ENCODE data around the gene BRPF1. TPM values are rescaled to one million over a fixed set of nuclear protein-coding genes. Genes with fewer than 3 reads are reported as not detected.

BRPF1 gene
- total RNA-seq, 1 experiment from 2014 or later = 20.4 TPM

DNA sequence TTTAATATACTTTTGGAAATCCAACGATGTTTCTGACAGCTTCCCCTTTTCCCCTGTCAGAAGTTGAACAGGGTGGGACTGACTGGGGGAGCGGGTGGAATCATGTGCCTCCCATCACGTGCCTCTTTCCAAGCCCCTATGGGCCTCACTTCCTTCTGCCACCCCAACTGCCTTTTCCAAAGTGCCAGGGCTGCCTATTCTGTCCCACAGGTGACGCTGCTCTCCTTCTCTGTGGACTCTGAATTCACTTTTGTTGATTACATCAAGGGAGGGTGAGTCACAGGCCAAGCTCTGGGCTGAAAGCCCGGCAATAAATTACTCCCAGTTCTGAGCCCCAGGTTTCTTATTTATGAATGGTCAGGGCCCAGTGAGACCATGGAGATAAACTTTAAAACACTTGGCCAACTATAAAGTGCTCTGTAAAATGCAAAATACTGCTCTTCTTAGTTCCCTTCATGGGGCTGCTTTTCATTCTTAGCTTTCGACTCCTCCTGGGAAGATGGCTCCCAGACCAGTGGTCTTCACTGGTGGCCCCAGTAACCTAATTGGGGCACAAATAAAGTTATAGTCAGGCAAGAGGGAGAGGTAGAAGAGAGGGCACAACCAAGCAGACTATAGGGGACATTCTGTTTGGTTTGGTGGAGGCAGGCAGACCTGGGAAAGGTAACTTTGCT lies 15.6 kb upstream of the BRPF1 start:
- H3K27me3 Mint-ChIP-seq (ENCODE audit: unreplicated experiment) = peaks cover 54% of the 10 kb centered on the region
- H3K4me3 Mint-ChIP-seq (ENCODE audit: low read depth, unreplicated experiment) = no peak overlapping the region

DNA sequence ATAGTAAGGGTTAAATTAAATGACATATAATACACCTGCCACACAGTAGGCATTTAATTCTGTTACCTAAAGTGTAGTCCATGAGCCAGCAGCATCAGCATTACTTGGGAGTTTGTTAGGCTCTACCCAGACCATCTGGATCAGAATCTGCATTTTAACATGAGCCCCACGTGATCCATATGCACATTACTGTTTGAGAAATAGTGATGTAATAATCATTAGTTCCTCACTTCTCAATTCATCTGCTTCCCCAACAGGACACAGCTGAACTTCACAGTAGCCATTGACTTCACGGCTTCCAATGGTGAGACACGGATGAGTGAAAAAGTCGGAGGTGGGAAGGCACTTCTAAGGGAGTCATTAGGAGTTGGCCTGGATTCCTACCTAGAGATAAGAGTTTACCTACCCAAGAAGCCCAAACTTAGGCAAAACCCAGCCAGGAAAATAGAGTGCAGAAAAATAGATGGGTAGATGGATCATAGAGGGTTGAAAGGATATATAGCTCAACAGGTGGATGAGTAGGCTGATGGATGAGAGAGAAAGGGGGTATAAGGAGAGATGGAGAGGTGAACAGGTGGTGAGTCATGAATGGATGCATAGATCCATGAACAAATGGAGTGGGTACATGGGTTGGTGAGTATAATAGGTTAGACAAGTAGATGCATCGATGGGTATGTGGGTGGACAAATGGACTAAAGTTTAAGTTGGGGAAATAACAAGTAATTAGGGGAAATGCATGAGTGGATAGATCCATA lies 14.6 kb upstream of the BRPF1 start:
- CTCF ChIA-PET = no interaction called here
- intact Hi-C loops (cut with micrococcal nuclease; ENCODE audit: unreplicated experiment) = loop anchor here (5.0 kb wide), 1 partner anchor 75 kb away; the partner anchor contains the start of genes ARPC4 and TADA3
- Mint-ChIP-seq H3K27me3 (ENCODE audit: unreplicated experiment) (peaks cover 54% of the 10 kb centered on the region), H3K9me3 (ENCODE audit: low read depth, unreplicated experiment) (no peaks in the 10 kb centered on the region), H3K27ac (ENCODE audit: unreplicated experiment) (no peak overlapping the region), H3K4me3 (ENCODE audit: low read depth, unreplicated experiment) (no peak overlapping the region), H3K4me1 (ENCODE audit: low read depth, unreplicated experiment) (peaks cover 15% of the 10 kb centered on the region), H3K36me3 (ENCODE audit: insufficient read depth, unreplicated experiment) (no peaks in the 10 kb centered on the region)
- DNase-seq = no peak
- BruUV-seq (replicated peaks) = no TSS peak
- TF ChIP-seq, protein P1, sequence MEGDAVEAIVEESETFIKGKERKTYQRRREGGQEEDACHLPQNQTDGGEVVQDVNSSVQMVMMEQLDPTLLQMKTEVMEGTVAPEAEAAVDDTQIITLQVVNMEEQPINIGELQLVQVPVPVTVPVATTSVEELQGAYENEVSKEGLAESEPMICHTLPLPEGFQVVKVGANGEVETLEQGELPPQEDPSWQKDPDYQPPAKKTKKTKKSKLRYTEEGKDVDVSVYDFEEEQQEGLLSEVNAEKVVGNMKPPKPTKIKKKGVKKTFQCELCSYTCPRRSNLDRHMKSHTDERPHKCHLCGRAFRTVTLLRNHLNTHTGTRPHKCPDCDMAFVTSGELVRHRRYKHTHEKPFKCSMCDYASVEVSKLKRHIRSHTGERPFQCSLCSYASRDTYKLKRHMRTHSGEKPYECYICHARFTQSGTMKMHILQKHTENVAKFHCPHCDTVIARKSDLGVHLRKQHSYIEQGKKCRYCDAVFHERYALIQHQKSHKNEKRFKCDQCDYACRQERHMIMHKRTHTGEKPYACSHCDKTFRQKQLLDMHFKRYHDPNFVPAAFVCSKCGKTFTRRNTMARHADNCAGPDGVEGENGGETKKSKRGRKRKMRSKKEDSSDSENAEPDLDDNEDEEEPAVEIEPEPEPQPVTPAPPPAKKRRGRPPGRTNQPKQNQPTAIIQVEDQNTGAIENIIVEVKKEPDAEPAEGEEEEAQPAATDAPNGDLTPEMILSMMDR (IDR thresholded peaks at IDR 0.05; ENCODE audit: unreplicated experiment) = no peak

More for the DNA sequence above, 15.6 kb upstream of the BRPF1 start:
- TF ChIP-seq, protein P1 (IDR thresholded peaks at IDR 0.05; ENCODE audit: unreplicated experiment) = peak; percentile 51
- H3K27ac Mint-ChIP-seq (ENCODE audit: unreplicated experiment) = peak overlapping the region; percentile 25
- intact Hi-C loops (cut with micrococcal nuclease; ENCODE audit: unreplicated experiment) = loop anchor here (5.0 kb wide), 1 partner anchor 76 kb away; the partner anchor contains the start of genes ARPC4 and TADA3
- CTCF ChIA-PET = interaction anchor here (0.8 to 1.9 kb wide), 5 partner anchors 12 to 231 kb away, joined by 3 to 10 read pairs (median 4); partner anchors contain the start of gene BRPF1
- H3K9me3 Mint-ChIP-seq (ENCODE audit: low read depth, unreplicated experiment) = no peaks in the 10 kb centered on the region
- H3K36me3 Mint-ChIP-seq (ENCODE audit: insufficient read depth, unreplicated experiment) = no peaks in the 10 kb centered on the region
- DNase-seq = peak; percentile 77
- H3K4me1 Mint-ChIP-seq (ENCODE audit: low read depth, unreplicated experiment) = peaks cover 15% of the 10 kb centered on the region
- BruUV-seq (replicated peaks) = no TSS peak

DNA sequence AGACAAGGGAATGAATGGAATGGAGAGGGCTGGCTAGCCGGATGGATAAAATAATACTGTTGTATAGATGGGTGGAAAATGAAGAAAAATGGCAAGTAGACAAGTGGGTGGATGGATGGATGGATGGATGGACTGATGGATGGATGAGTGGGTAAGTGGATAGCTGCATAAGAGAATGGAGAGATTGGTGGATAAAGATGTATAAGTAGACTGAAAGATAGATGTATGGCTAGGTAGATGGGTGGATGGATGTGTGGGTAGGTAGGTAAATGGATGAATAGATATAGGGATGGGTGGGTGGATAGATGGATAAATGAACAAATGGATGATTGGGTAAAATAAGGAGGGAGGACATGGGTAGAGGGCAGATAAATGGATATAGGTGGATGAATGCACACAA lies 14.0 kb upstream of the BRPF1 start:
- no peak overlapping the region for H3K4me3 Mint-ChIP-seq (ENCODE audit: low read depth, unreplicated experiment)
- peaks cover 15% of the 10 kb centered on the region for H3K4me1 Mint-ChIP-seq (ENCODE audit: low read depth, unreplicated experiment)
- no peaks in the 10 kb centered on the region for H3K9me3 Mint-ChIP-seq (ENCODE audit: low read depth, unreplicated experiment)
- TF ChIP-seq, protein P1 (IDR thresholded peaks at IDR 0.05; ENCODE audit: unreplicated experiment) = no peak
- intact Hi-C loops (cut with micrococcal nuclease; ENCODE audit: unreplicated experiment) = loop anchor here (5.0 kb wide), 1 partner anchor 75 kb away; the partner anchor contains the start of genes ARPC4 and TADA3
- H3K36me3 Mint-ChIP-seq (ENCODE audit: insufficient read depth, unreplicated experiment) = no peaks in the 10 kb centered on the region
- H3K27me3 Mint-ChIP-seq (ENCODE audit: unreplicated experiment) = peaks cover 54% of the 10 kb centered on the region
- CTCF ChIA-PET = no interaction called here
- DNase-seq = no peak
- no TSS peak for BruUV-seq (replicated peaks)
- no peak overlapping the region for H3K27ac Mint-ChIP-seq (ENCODE audit: unreplicated experiment)

DNA sequence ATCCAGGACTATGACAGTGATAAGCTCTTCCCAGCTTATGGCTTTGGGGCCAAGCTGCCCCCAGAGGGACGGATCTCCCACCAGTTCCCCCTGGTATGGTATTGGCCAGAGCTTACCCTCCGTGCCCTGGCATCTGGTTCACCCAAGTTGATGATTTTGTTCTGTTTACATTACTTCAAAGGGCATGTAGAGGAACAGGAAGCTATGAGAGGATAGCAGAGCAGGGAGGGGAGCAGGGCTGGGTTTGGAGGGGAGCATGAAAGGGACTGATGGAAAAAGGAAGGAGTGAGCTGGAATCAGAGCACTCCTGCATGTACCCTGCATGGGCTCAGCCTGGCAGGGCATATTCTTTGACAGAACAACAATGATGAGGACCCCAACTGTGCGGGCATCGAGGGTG lies 13.4 kb upstream of the BRPF1 start:
- no peak overlapping the region for H3K4me3 Mint-ChIP-seq (ENCODE audit: low read depth, unreplicated experiment)
- BruUV-seq (replicated peaks) = no TSS peak
- H3K36me3 Mint-ChIP-seq (ENCODE audit: insufficient read depth, unreplicated experiment) = no peaks in the 10 kb centered on the region
- intact Hi-C loops (cut with micrococcal nuclease; ENCODE audit: unreplicated experiment) = loop anchor here (5.0 kb wide), 1 partner anchor 74 kb away; the partner anchor contains the start of genes ARPC4 and TADA3
- H3K27ac Mint-ChIP-seq (ENCODE audit: unreplicated experiment) = no peak overlapping the region
- DNase-seq = no peak
- CTCF ChIA-PET = no interaction called here
- TF ChIP-seq, protein P1 (IDR thresholded peaks at IDR 0.05; ENCODE audit: unreplicated experiment) = no peak
- no peaks in the 10 kb centered on the region for H3K9me3 Mint-ChIP-seq (ENCODE audit: low read depth, unreplicated experiment)
- H3K27me3 Mint-ChIP-seq (ENCODE audit: unreplicated experiment) = peaks cover 54% of the 10 kb centered on the region
- peaks cover 15% of the 10 kb centered on the region for H3K4me1 Mint-ChIP-seq (ENCODE audit: low read depth, unreplicated experiment)

Data from Calu3 (cell line).